Tibial artery (tissue), 4 donors: ENCODE results near the gene C6orf136.

Experiments used
- DNase-seq, 2 donors: peaks; one replicate each; pipeline ENCODE4 v3.0.0-alpha.2; 2019
- H3K27ac ChIP-seq, 2 donors: fragments of 200-600 bp; sonication (generic) in 1 of 2; 1 replicate in 1 of 2; 2 replicates in 1 of 2; pipeline ENCODE4 v1.5.1; 2018 to 2019; ENCODE audit warnings: mild to moderate bottlenecking in 1 of 2
- H3K27me3 ChIP-seq, 2 donors: fragments of 200-600 bp; sonication (generic) in 1 of 2; one replicate each; pipeline versions ENCODE4 v1.5.1 to v1.6.0; 2016 to 2019
- H3K36me3 ChIP-seq, 3 donors: fragments of 200-600 bp; sonication (generic) in 2 of 3; one replicate each; pipeline ENCODE4 v1.5.1; 2016 to 2019; ENCODE audit warnings: mild to moderate bottlenecking in 2 of 3
- H3K4me1 ChIP-seq, 4 donors: fragments of 200-600 bp; sonication (generic) in 2 of 4; 1 replicate in 3 of 4; 2 replicates in 1 of 4; pipeline ENCODE4 v1.5.1; 2016 to 2019
- H3K4me3 ChIP-seq, 2 donors: fragments of 200-600 bp; sonication (generic) in 1 of 2; 1 replicate in 1 of 2; 2 replicates in 1 of 2; pipeline ENCODE4 v1.5.1; 2018 to 2019; ENCODE audit warnings: mild to moderate bottlenecking in 2 of 2
- H3K9me3 ChIP-seq, 3 donors: fragments of 200-600 bp; sonication (generic) in 1 of 3; one replicate each; pipeline ENCODE4 v1.5.1; 2016 to 2019
- CTCF ChIP-seq, 2 experiments: fragments of 200-600 bp in 1 of 2; fragments of 450-650 bp in 1 of 2; IDR thresholded peaks; one replicate each; pipeline ENCODE4 v1.5.1; 2017 to 2019; ENCODE audit warnings: antibody characterized with exemption in 2 of 2, mild to moderate bottlenecking in 1 of 2, moderate library complexity in 1 of 2
- intact Hi-C: fragments of 100-400 bp; cut with DNase I; formaldehyde crosslinking; loops from one replicate; pipeline ENCODE4 v1.15.0; 2023; ENCODE audit warnings: low total_unique reads

Gene C6orf136

GRCh38 chr6:30600451-30600961 lies 46.4 kb upstream of the C6orf136 start:
- no peak overlapping the region for H3K27ac ChIP-seq
- H3K4me1 ChIP-seq: no peaks in the 10 kb centered on the region
- no peak for TF ChIP-seq CTCF (IDR thresholded peaks at IDR 0.05)
- no peak for DNase-seq
- peaks cover 49 to 53% (median 50%) of the 10 kb centered on the region in 3 donors for H3K36me3 ChIP-seq
- H3K9me3 ChIP-seq: no peaks in the 10 kb centered on the region
- H3K4me3 ChIP-seq: no peak overlapping the region
- H3K27me3 ChIP-seq: no peaks in the 10 kb centered on the region
- intact Hi-C loops: no loop called here

- peaks cover 58 to 62% (median 60%) of the 10 kb centered on the region in 3 donors for H3K36me3 ChIP-seq
- H3K27ac ChIP-seq: no peak overlapping the region
- intact Hi-C loops: no loop called here
- no peaks in the 10 kb centered on the region for H3K27me3 ChIP-seq
- no peak overlapping the region for H3K4me3 ChIP-seq
- H3K9me3 ChIP-seq: no peaks in the 10 kb centered on the region
- no peaks in the 10 kb centered on the region for H3K4me1 ChIP-seq
- DNase-seq: no peak
- TF ChIP-seq CTCF (IDR thresholded peaks at IDR 0.05): no peak
Measured at GRCh38 chr6:30601436-30601814, 45.5 kb upstream of the C6orf136 start.

GRCh38 chr6:30601815-30602641 lies 44.9 kb upstream of the C6orf136 start:
- DNase-seq: no peak
- Histone ChIP-seq H3K27me3 (no peaks in the 10 kb centered on the region), H3K4me3 (no peak overlapping the region), H3K36me3 (peaks cover 64 to 68% (median 66%) of the 10 kb centered on the region in 3 donors), H3K4me1 (no peaks in the 10 kb centered on the region), H3K9me3 (no peaks in the 10 kb centered on the region), H3K27ac (no peak overlapping the region)
- intact Hi-C loops: no loop called here
- no peak for TF ChIP-seq CTCF (IDR thresholded peaks at IDR 0.05)

GRCh38 chr6:30603961-30604360 lies 43.0 kb upstream of the C6orf136 start:
- Histone ChIP-seq H3K4me1 (peaks cover 0 to 1% (median under 1%) of the 10 kb centered on the region in 4 donors), H3K4me3 (no peak overlapping the region), H3K36me3 (peaks cover 83 to 87% (median 85%) of the 10 kb centered on the region in 3 donors), H3K27ac (no peak overlapping the region), H3K9me3 (no peaks in the 10 kb centered on the region), H3K27me3 (no peaks in the 10 kb centered on the region)
- TF ChIP-seq CTCF (IDR thresholded peaks at IDR 0.05): no peak
- intact Hi-C loops: no loop called here
- no peak for DNase-seq

GRCh38 chr6:30610065-30610464 lies 36.9 kb upstream of the C6orf136 start:
- Histone ChIP-seq H3K36me3 (peaks cover 45 to 46% (median 45%) of the 10 kb centered on the region in 3 donors), H3K27me3 (no peaks in the 10 kb centered on the region), H3K4me3 (no peak overlapping the region), H3K4me1 (peaks cover 0 to 58% (median 34%) of the 10 kb centered on the region in 4 donors), H3K27ac (peak overlapping the region in 1 of 2 donors; percentile 98), H3K9me3 (no peaks in the 10 kb centered on the region)
- TF ChIP-seq CTCF (IDR thresholded peaks at IDR 0.05): no peak
- intact Hi-C loops: no loop called here
- no peak for DNase-seq
